Activated naive CD8-positive, alpha-beta T cell treated with anti-CD3 and anti-CD28 coated beads, Interleukin-2, amount 10 ng/mL, durations not matched to agents 7 days and 5 days (primary cell): ENCODE data around the gene ANKRD10. TPM values are rescaled to one million over a fixed set of nuclear protein-coding genes. Genes with fewer than 3 reads are reported as not detected.

Experiments used
- ATAC-seq: fragments of 150-1000 bp; cut with Tn5 transposase; one replicate; pipeline ENCODE4 v1.10.0; 2021; ENCODE audit warnings: low read depth, moderate library complexity
- POLR2A ChIA-PET: fragments of 350-600 bp; sonication (Branson Sonifier 250); formaldehyde crosslinking; loops from one replicate; lab custom pipeline; 2021; ENCODE audit warnings: antibody characterized with exemption; lab: Charles Lee
- DNase-seq: peaks from one replicate; pipeline ENCODE4 v3.0.0; 2021
- H3K27ac Mint-ChIP-seq: one replicate; pipeline ENCODE4 v1.8.0; 2022; ENCODE audit warnings: mild to moderate bottlenecking, mixed read lengths
- H3K27me3 Mint-ChIP-seq: one replicate; pipeline ENCODE4 v1.8.0; 2022; ENCODE audit warnings: mild to moderate bottlenecking, moderate library complexity, mixed read lengths
- H3K36me3 Mint-ChIP-seq: one replicate; pipeline ENCODE4 v1.8.0; 2021; ENCODE audit warnings: mild to moderate bottlenecking, mixed read lengths
- H3K4me1 Mint-ChIP-seq: one replicate; pipeline ENCODE4 v1.8.0; 2021; ENCODE audit warnings: mixed read lengths
- H3K4me3 Mint-ChIP-seq: one replicate; pipeline ENCODE4 v1.8.0; 2022; ENCODE audit warnings: mild to moderate bottlenecking, moderate library complexity, mixed read lengths
- H3K9me3 Mint-ChIP-seq: one replicate; pipeline ENCODE4 v1.8.0; 2021; ENCODE audit warnings: mixed read lengths
- total RNA-seq, 2 experiments: library from RNA; stranded (reverse); gene quantifications; one replicate each; pipeline ENCODE4 v1.2.3, GENCODE V29; 2021

Gene ANKRD10
- total RNA-seq, 2 experiments from 2014 or later, result 117 to 119 TPM

- Mint-ChIP-seq H3K4me3 (no peak overlapping the region), H3K4me1 (no peaks in the 10 kb centered on the region), H3K9me3 (peaks cover 2% of the 10 kb centered on the region), H3K36me3 (peaks cover 15% of the 10 kb centered on the region), H3K27ac (no peak overlapping the region), H3K27me3 (peaks cover 4% of the 10 kb centered on the region)
- ATAC-seq (no peak), DNase-seq (no peak)
- POLR2A ChIA-PET, result no interaction called here
These were observed 84.5 kb downstream of the ANKRD10 start for GRCh38 chr13:110830331-110830730.

GRCh38 chr13:110829486-110829885, 85.4 kb downstream of the ANKRD10 start:
- ATAC-seq, result no peak
- no peak overlapping the region for H3K4me3 Mint-ChIP-seq
- peaks cover 2% of the 10 kb centered on the region for H3K9me3 Mint-ChIP-seq
- no peak for DNase-seq
- peaks cover 15% of the 10 kb centered on the region for H3K36me3 Mint-ChIP-seq
- no peak overlapping the region for H3K27ac Mint-ChIP-seq
- POLR2A ChIA-PET, result no interaction called here
- peaks cover 4% of the 10 kb centered on the region for H3K27me3 Mint-ChIP-seq
- peaks cover under 1% of the 10 kb centered on the region for H3K4me1 Mint-ChIP-seq

- Mint-ChIP-seq H3K9me3 (peaks cover 2% of the 10 kb centered on the region), H3K27me3 (peaks cover 2% of the 10 kb centered on the region), H3K4me3 (no peak overlapping the region), H3K36me3 (peaks cover 15% of the 10 kb centered on the region), H3K4me1 (peaks cover 3% of the 10 kb centered on the region), H3K27ac (no peak overlapping the region)
- ATAC-seq (no peak), DNase-seq (no peak)
- POLR2A ChIA-PET, result no interaction called here
These were observed 86.2 kb downstream of the ANKRD10 start for GRCh38 chr13:110828705-110829104.

Other genes with a start within 250 kb of the ANKRD10 start
- 10 to 100 TPM; 78.9 to 84.8 TPM for gene CARS2, start 209.0 kb downstream of the ANKRD10 start, total RNA-seq
- 10 to 100 TPM; 19.5 to 21.1 TPM for gene ING1, start 201.4 kb downstream of the ANKRD10 start, total RNA-seq
- 10 to 100 TPM; 78.9 to 82.0 TPM for gene ARHGEF7, start 200.2 kb upstream of the ANKRD10 start, total RNA-seq